PC-9 (cell line): ENCODE data around the gene SYPL1.

ENCODE experiments used
- CTCF ChIP-seq: fragments of 200-600 bp; sonication (generic); conservative IDR thresholded peaks from 2 replicates; pipeline ENCODE4 v1.6.1; 2017; ENCODE audit warnings: mixed run types, antibody characterized with exemption, mild to moderate bottlenecking, moderate library complexity
- EZH2 ChIP-seq: fragments of 200-600 bp; sonication (generic); IDR thresholded peaks from 2 replicates; pipeline ENCODE4 v1.8.0; 2017; ENCODE audit warnings: antibody characterized with exemption, low read depth

GRCh38 chr7:106151459-106152312 is 39.6 kb upstream of the SYPL1 start:
- TF ChIP-seq CTCF (no peak), EZH2 (no peak)
